DOHH2 (cell line): ENCODE measurements around the gene N4BP2.

Experiments
- H3F3A ChIP-seq: fragments of 200-600 bp; sonication (generic), shearing (Covaris generic); 2 replicates; pipeline ENCODE4 v1.6.0; 2016; ENCODE audit warnings: antibody characterized with exemption, mild to moderate bottlenecking; ENCODE audit not compliant: control insufficient read depth, insufficient read depth
- H3K27ac ChIP-seq: fragments of 200-600 bp; sonication (generic); 2 replicates; pipeline ENCODE4 v1.5.1; 2014; ENCODE audit warnings: low read depth, mild to moderate bottlenecking, low read length, moderate library complexity
- H3K27me3 ChIP-seq: fragments of 200-600 bp; sonication (generic); 2 replicates; pipeline ENCODE4 v1.6.1; 2014; ENCODE audit warnings: mild to moderate bottlenecking, low read length, mixed read lengths; ENCODE audit not compliant: control insufficient read depth
- H3K36me3 ChIP-seq: fragments of 200-600 bp; sonication (generic); 2 replicates; pipeline ENCODE4 v1.6.1; 2014; ENCODE audit warnings: mild to moderate bottlenecking, low read length, moderate library complexity, mixed read lengths; ENCODE audit not compliant: control insufficient read depth
- H3K4me1 ChIP-seq: fragments of 200-600 bp; sonication (generic); 2 replicates; pipeline ENCODE4 v1.6.1; 2014; ENCODE audit warnings: mild to moderate bottlenecking, low read length, mixed read lengths; ENCODE audit not compliant: control insufficient read depth
- H3K4me2 ChIP-seq: fragments of 200-600 bp; sonication (generic); 2 replicates; pipeline ENCODE4 v1.6.0; 2014; ENCODE audit warnings: mild to moderate bottlenecking, low read length, moderate library complexity
- H3K4me3 ChIP-seq: fragments of 200-600 bp; sonication (generic); 2 replicates; pipeline ENCODE4 v1.5.1; 2014; ENCODE audit warnings: mild to moderate bottlenecking, low read length, mixed read lengths
- H3K79me2 ChIP-seq: fragments of 200-600 bp; sonication (generic); 2 replicates; pipeline ENCODE4 v1.6.1; 2014; ENCODE audit warnings: mild to moderate bottlenecking, low read length, mixed read lengths; ENCODE audit not compliant: control insufficient read depth
- H3K9me2 ChIP-seq: fragments of 200-600 bp; sonication (generic); replicated peaks from 2 replicates; pipeline ENCODE4 v1.6.1; 2014; ENCODE audit warnings: mild to moderate bottlenecking, low read length, mixed read lengths; ENCODE audit not compliant: control insufficient read depth
- H3K9me3 ChIP-seq: fragments of 200-600 bp; sonication (generic); 2 replicates; pipeline ENCODE4 v1.6.1; 2014; ENCODE audit warnings: antibody characterized with exemption, low read length, mixed read lengths; ENCODE audit not compliant: control insufficient read depth, insufficient read depth
- H4K20me1 ChIP-seq: fragments of 200-600 bp; sonication (generic); 2 replicates; pipeline ENCODE4 v1.6.0; 2014; ENCODE audit warnings: low read depth, mild to moderate bottlenecking, antibody characterized with exemption, low read length, moderate library complexity; ENCODE audit not compliant: control insufficient read depth, insufficient read depth
- EZH2phosphoT487 ChIP-seq: fragments of 200-600 bp; sonication (generic); IDR thresholded peaks from 2 replicates; pipeline ENCODE4 v1.6.1; 2017; ENCODE audit warnings: borderline replicate concordance, mild to moderate bottlenecking, antibody characterized with exemption, low read length, moderate library complexity, mixed read lengths
- TF ChIP-seq, protein P1 (sequence below): fragments of 200-600 bp; sonication (generic); IDR thresholded peaks from one replicate; pipeline ENCODE4 v1.5.1; 2014; ENCODE audit warnings: antibody characterized with exemption, mild to moderate bottlenecking, low read depth, low read length; ENCODE audit not compliant: poor library complexity, severe bottlenecking

N4BP2 gene

DNA sequence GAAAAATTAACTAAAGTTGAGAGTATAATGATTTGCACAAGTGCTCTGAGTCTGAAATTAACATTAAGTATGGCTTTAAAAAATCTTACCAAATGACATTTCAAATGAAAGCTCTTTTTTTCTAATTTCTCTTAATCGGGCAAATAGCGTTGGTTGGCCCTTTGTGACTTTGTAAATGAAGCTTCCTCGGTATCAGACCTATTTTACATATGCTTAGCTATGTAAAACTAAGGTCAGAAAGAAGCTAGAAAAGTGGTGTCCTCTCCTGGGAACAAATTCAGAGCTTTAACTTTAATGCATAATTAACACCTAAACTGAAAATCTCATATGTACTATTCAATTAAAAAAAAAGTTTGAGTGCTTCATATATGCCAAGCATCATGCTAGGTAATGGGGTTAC, 62.7 kb downstream of the N4BP2 start:
- H3K79me2 ChIP-seq, result no peaks in the 10 kb centered on the region
- no peaks in the 10 kb centered on the region for H3K36me3 ChIP-seq
- H3K27me3 ChIP-seq, result no peaks in the 10 kb centered on the region
- H3K4me2 ChIP-seq, result no peak overlapping the region
- TF ChIP-seq, protein P1, sequence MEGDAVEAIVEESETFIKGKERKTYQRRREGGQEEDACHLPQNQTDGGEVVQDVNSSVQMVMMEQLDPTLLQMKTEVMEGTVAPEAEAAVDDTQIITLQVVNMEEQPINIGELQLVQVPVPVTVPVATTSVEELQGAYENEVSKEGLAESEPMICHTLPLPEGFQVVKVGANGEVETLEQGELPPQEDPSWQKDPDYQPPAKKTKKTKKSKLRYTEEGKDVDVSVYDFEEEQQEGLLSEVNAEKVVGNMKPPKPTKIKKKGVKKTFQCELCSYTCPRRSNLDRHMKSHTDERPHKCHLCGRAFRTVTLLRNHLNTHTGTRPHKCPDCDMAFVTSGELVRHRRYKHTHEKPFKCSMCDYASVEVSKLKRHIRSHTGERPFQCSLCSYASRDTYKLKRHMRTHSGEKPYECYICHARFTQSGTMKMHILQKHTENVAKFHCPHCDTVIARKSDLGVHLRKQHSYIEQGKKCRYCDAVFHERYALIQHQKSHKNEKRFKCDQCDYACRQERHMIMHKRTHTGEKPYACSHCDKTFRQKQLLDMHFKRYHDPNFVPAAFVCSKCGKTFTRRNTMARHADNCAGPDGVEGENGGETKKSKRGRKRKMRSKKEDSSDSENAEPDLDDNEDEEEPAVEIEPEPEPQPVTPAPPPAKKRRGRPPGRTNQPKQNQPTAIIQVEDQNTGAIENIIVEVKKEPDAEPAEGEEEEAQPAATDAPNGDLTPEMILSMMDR, result no peak
- no peak for TF ChIP-seq EZH2phosphoT487
- H3K4me3 ChIP-seq, result no peak overlapping the region
- no peaks in the 10 kb centered on the region for H3K9me2 ChIP-seq
- H3F3A ChIP-seq, result no peaks in the 10 kb centered on the region; the same call in 1 of the 2 replicates
- no peak overlapping the region for H3K27ac ChIP-seq
- H3K4me1 ChIP-seq, result peaks cover 4% of the 10 kb centered on the region; the same call in 1 of the 2 replicates
- H3K9me3 ChIP-seq, result no peaks in the 10 kb centered on the region
- no peaks in the 10 kb centered on the region for H4K20me1 ChIP-seq

GRCh38 chr4:40121515-40121914, 64.9 kb downstream of the N4BP2 start:
- peaks cover 4% of the 10 kb centered on the region; the same call in 1 of the 2 replicates for H3K4me1 ChIP-seq
- no peak overlapping the region for H3K4me2 ChIP-seq
- no peaks in the 10 kb centered on the region for H3K27me3 ChIP-seq
- H3K27ac ChIP-seq, result no peak overlapping the region
- TF ChIP-seq EZH2phosphoT487, result no peak
- TF ChIP-seq, protein P1, result no peak
- peaks cover 6% of the 10 kb centered on the region; the same call in 1 of the 2 replicates for H3K36me3 ChIP-seq
- H3K9me3 ChIP-seq, result no peaks in the 10 kb centered on the region
- no peaks in the 10 kb centered on the region for H3K79me2 ChIP-seq
- no peaks in the 10 kb centered on the region for H3K9me2 ChIP-seq
- no peaks in the 10 kb centered on the region for H4K20me1 ChIP-seq
- H3F3A ChIP-seq, result no peaks in the 10 kb centered on the region; the same call in 1 of the 2 replicates
- H3K4me3 ChIP-seq, result no peak overlapping the region

- Histone ChIP-seq H3K27ac (no peak overlapping the region), H3K27me3 (no peaks in the 10 kb centered on the region), H3K4me3 (no peak overlapping the region), H3K4me1 (peaks cover 4% of the 10 kb centered on the region; the same call in 1 of the 2 replicates), H4K20me1 (no peaks in the 10 kb centered on the region), H3K36me3 (peaks cover 6% of the 10 kb centered on the region; the same call in 1 of the 2 replicates), H3F3A (no peaks in the 10 kb centered on the region; the same call in 1 of the 2 replicates), H3K79me2 (no peaks in the 10 kb centered on the region), H3K9me3 (no peaks in the 10 kb centered on the region), H3K4me2 (no peak overlapping the region), H3K9me2 (no peaks in the 10 kb centered on the region)
- TF ChIP-seq, protein P1, result no peak
- no peak for TF ChIP-seq EZH2phosphoT487
Observed at GRCh38 chr4:40122941-40123340, 66.3 kb downstream of the N4BP2 start.
